ENCODE measurements around the gene PATJ.

- TF ChIP-seq CTCF (IDR thresholded peaks at IDR 0.05; ENCODE audit: borderline replicate concordance, extremely low read depth, low read length, poor library complexity, severe bottlenecking) (no peak), EZH2 (IDR thresholded peaks at IDR 0.05; ENCODE audit: borderline replicate concordance, low read depth, low read length, severe bottlenecking) (no peak)
Observed at GRCh38 chr1:62159940-62160348, 417.7 kb downstream of the PATJ start.

All from DND-41 (cell line).